K562 (cell line): Measurements from ENCODE around the gene MMP24. TPM values are rescaled to one million over a fixed set of nuclear protein-coding genes. Genes with fewer than 3 reads are reported as not detected.

Experiments
- ATAC-seq: fragments of 200-7000 bp; cut with Tn5 transposase; 3 replicates; pipeline ENCODE4 v1.9.1; 2020; ENCODE audit warnings: moderate library complexity
- BruUV-seq: library from RNA; stranded (reverse); fragments of 400-500 nt; replicated peaks from 2 replicates; lab custom pipeline; 2021; lab: Mats Ljungman, UMichigan
- CTCF ChIA-PET: fragments of 300-600 bp; formaldehyde crosslinking; extraction: SDS; loops from one replicate; lab custom pipeline; 2021; ENCODE audit warnings: low intra/inter-chr PET ratio; lab: Yijun Ruan, JAX
- POLR2A ChIA-PET: fragments of 300-600, 350-650 bp; sonication (Branson Sonifier 250); formaldehyde crosslinking; extraction: SDS; loops from one replicate; lab custom pipeline; 2021; ENCODE audit warnings: antibody characterized with exemption, inconsistent platforms; lab: Yijun Ruan, JAX
- DNase-seq, 4 experiments: peaks; one replicate each; pipeline versions ENCODE4 v3.0.0 to v3.0.0-alpha.2; 2011 to 2018; ENCODE audit warnings: low spot score in 3 of 4, mixed read lengths in 3 of 4; ENCODE audit errors: extremely low read depth in 1 of 4
- FAIRE-seq: peaks from 2 replicates; lab custom pipeline; 2011; peaks lifted over from hg19 to GRCh38; lab: Jason Lieb, UNC
- H2AFZ ChIP-seq: 2 replicates; pipeline ENCODE4 v1.6.0; 2011; ENCODE audit warnings: low read depth, low read length, control low read depth, inconsistent platforms
- H3K27ac ChIP-seq: fragments of 200-600 bp; 3 replicates; pipeline ENCODE4 v1.8.0; 2011; ENCODE audit warnings: low read depth, mild to moderate bottlenecking, control low read depth, inconsistent platforms, low read length, moderate library complexity, mixed read lengths; ENCODE audit errors: extremely low read depth
- H3K27me3 ChIP-seq, 2 experiments: fragments of 300-600 bp in 1 of 2; 2 replicates in 1 of 2; 3 replicates in 1 of 2; pipeline versions ENCODE4 v1.6.0 to v1.8.0; 2011; ENCODE audit warnings: inconsistent platforms in 2 of 2, low read length in 2 of 2, mild to moderate bottlenecking in 1 of 2, mixed read lengths in 1 of 2, moderate library complexity in 1 of 2; ENCODE audit not compliant: control insufficient read depth in 2 of 2, insufficient read depth in 2 of 2
- H3K36me3 ChIP-seq: fragments of 300-600 bp; 3 replicates; pipeline ENCODE4 v1.8.0; 2011; ENCODE audit warnings: mild to moderate bottlenecking, low read length, inconsistent platforms; ENCODE audit not compliant: control insufficient read depth, insufficient read depth
- H3K4me1 ChIP-seq, 2 experiments: fragments of 200-600 bp in 1 of 2; replicated peaks in 1 of 2; 2 replicates in 1 of 2; 3 replicates in 1 of 2; pipeline versions ENCODE4 v1.5.1 to v1.8.0; 2011; ENCODE audit warnings: inconsistent platforms in 2 of 2, low read length in 2 of 2, mild to moderate bottlenecking in 1 of 2, mixed read lengths in 1 of 2, moderate library complexity in 1 of 2; ENCODE audit not compliant: control insufficient read depth in 2 of 2, insufficient read depth in 2 of 2
- H3K4me2 ChIP-seq: 2 replicates; pipeline ENCODE4 v1.6.1; 2011; ENCODE audit warnings: low read length, control low read depth, inconsistent platforms, mixed read lengths; ENCODE audit not compliant: insufficient read depth
- H3K4me3 ChIP-seq: fragments of 200-600 bp; sonication (generic), shearing (Covaris generic); 2 replicates; pipeline ENCODE4 v1.5.1; 2016; ENCODE audit warnings: control low read depth, inconsistent platforms
- H3K79me2 ChIP-seq: fragments of 200-600 bp; 3 replicates; pipeline ENCODE4 v1.8.0; 2011; ENCODE audit warnings: low read length, inconsistent platforms; ENCODE audit not compliant: control insufficient read depth, insufficient read depth
- H3K9ac ChIP-seq, 2 experiments: 2 replicates each; pipeline versions ENCODE4 v1.6.0 to v1.6.1; 2011; ENCODE audit warnings: low read depth in 2 of 2, low read length in 2 of 2, control low read depth in 1 of 2, inconsistent platforms in 1 of 2, mild to moderate bottlenecking in 1 of 2, mixed read lengths in 1 of 2; ENCODE audit not compliant: insufficient read depth in 1 of 2
- H3K9me1 ChIP-seq: one replicate; pipeline ENCODE4 v1.6.0; 2011; ENCODE audit warnings: inconsistent platforms, mild to moderate bottlenecking, low read length, moderate library complexity; ENCODE audit not compliant: control insufficient read depth, insufficient read depth
- H3K9me3 ChIP-seq: replicated peaks from 2 replicates; pipeline ENCODE4 v1.5.1; 2011; ENCODE audit warnings: low read depth, low read length, inconsistent platforms; ENCODE audit not compliant: control insufficient read depth, insufficient read depth
- H4K20me1 ChIP-seq: replicated peaks from 2 replicates; pipeline ENCODE4 v1.6.1; 2011; ENCODE audit warnings: low read length, inconsistent platforms, mixed read lengths; ENCODE audit not compliant: control insufficient read depth, insufficient read depth
- ATF1 ChIP-seq, 2 experiments: fragments of 450-650 bp in 1 of 2; IDR thresholded peaks; 2 replicates each; pipeline ENCODE4 v1.6.1; 2016; ENCODE audit warnings: missing compliant biosample characterization in 1 of 2, missing genetic modification characterization in 1 of 2
- BRD4 ChIP-seq: fragments of 200-600 bp; sonication (generic); IDR thresholded peaks from 2 replicates; pipeline ENCODE4 v1.6.1; 2017; ENCODE audit warnings: inconsistent platforms
- GTF3C2 ChIP-seq: IDR thresholded peaks from 3 replicates; pipeline ENCODE4 v1.6.1; 2011; ENCODE audit warnings: borderline replicate concordance, mild to moderate bottlenecking, moderate library complexity; ENCODE audit not compliant: insufficient read length; ENCODE audit errors: extremely low read depth
- HIVEP1 ChIP-seq: fragments of 250-450 bp; sonication (Bioruptor Pico); IDR thresholded peaks from 2 replicates; pipeline ENCODE4 v1.4.0; 2020; ENCODE audit warnings: mild to moderate bottlenecking
- MAFG ChIP-seq: fragments of 450-650 bp; conservative IDR thresholded peaks from 2 replicates; pipeline ENCODE4 v1.6.1; 2016; ENCODE audit warnings: missing genetic modification characterization, missing compliant biosample characterization
- MAZ ChIP-seq, 2 experiments: fragments of 450-650 bp in 1 of 2; sonication (generic) in 1 of 2; formaldehyde crosslinking; IDR thresholded peaks in 1 of 2; conservative IDR thresholded peaks in 1 of 2; 2 replicates each; pipeline versions ENCODE4 v1.4.0 to v1.5.0; 2020; ENCODE audit warnings: mild to moderate bottlenecking in 1 of 2, missing genetic modification reagents in 1 of 2
- MECOM ChIP-seq: fragments of 250-450 bp; sonication (Bioruptor Pico); IDR thresholded peaks from 2 replicates; pipeline ENCODE4 v1.8.0; 2022; ENCODE audit warnings: inconsistent platforms
- NFYB ChIP-seq: IDR thresholded peaks from 2 replicates; pipeline ENCODE4 v1.6.1; 2011; ENCODE audit warnings: mild to moderate bottlenecking, moderate library complexity; ENCODE audit not compliant: insufficient read length; ENCODE audit errors: extremely low read depth
- RHOXF2B ChIP-seq: fragments of 250-450 bp; sonication (Bioruptor Pico); conservative IDR thresholded peaks from 2 replicates; pipeline ENCODE4 v1.5.1; 2021
- SPI1 ChIP-seq: IDR thresholded peaks from 2 replicates; pipeline ENCODE4 v1.6.1; 2011; ENCODE audit warnings: low read depth, low read length, control low read depth, borderline replicate concordance
- TAF7 ChIP-seq: fragments of 450-650 bp; IDR thresholded peaks from 2 replicates; pipeline ENCODE4 v1.6.1; 2016; ENCODE audit warnings: missing genetic modification characterization, missing compliant biosample characterization
- WGBS: fragments of 100-300 bp; shearing (Covaris generic); methylation state at CpG from one replicate; pipeline ENCODE4 v1.1.6; 2016; ENCODE audit warnings: low coverage, mixed read lengths; ENCODE audit not compliant: insufficient coverage; ENCODE audit errors: missing lambda C conversion rate; 5-methylcytosine and 5-hydroxymethylcytosine counted together
- in situ Hi-C: fragments of 300-500 bp; cut with MboI; formaldehyde crosslinking; loops from 4 replicates; pipeline ENCODE4 v1.15.0; 2018; ENCODE audit warnings: inconsistent platforms, mixed read lengths
- intact Hi-C: fragments of 100-400 bp; cut with micrococcal nuclease; formaldehyde crosslinking; loops from 2 replicates; pipeline ENCODE4 v1.14.2; 2022
- polyA plus RNA-seq, 8 experiments: library from polyadenylated mRNA; depleted of rRNA in 4 of 8; stranded (reverse) in 5 of 8; unstranded in 3 of 8; fragments of >200 nt; fragmentation: Nextera tagmentation in 2 of 8; fragmentation: Illumina TruSeq in 1 of 8; extraction: Ambion mirVana in 2 of 8; extraction: Trizol in 1 of 8; gene quantifications; 2 replicates each; pipeline versions ENCODE4 v1.2.1 to v1.2.3, GENCODE V29; 2011 to 2014; ENCODE audit warnings: inconsistent platforms in 1 of 8, missing spikeins in 1 of 8
- total RNA-seq, 7 experiments: library from RNA; depleted of rRNA in 6 of 7; stranded (reverse); fragments of >200 nt in 6 of 7; fragmentation: Illumina TruSeq in 2 of 7; extraction: Trizol in 2 of 7; gene quantifications; 2 replicates each; pipeline versions ENCODE4 v1.2.1 to v1.2.3, GENCODE V29; 2011 to 2021; ENCODE audit warnings: low replicate concordance in 1 of 7
- TF ChIP-seq, protein P1 (sequence below): fragments of 450-650 bp; conservative IDR thresholded peaks from 2 replicates; pipeline ENCODE4 v1.6.1; 2016; ENCODE audit warnings: missing genetic modification characterization, low read depth, mild to moderate bottlenecking, control low read depth, missing compliant biosample characterization

Gene MMP24
- total and polyA plus RNA-seq, 9 of the 15 experiments (the other 6 are each of a cell fraction or from before 2014, with no cell fraction given): 0.03 to 0.07 (median 0.03) TPM; not detected in 6

DNA sequence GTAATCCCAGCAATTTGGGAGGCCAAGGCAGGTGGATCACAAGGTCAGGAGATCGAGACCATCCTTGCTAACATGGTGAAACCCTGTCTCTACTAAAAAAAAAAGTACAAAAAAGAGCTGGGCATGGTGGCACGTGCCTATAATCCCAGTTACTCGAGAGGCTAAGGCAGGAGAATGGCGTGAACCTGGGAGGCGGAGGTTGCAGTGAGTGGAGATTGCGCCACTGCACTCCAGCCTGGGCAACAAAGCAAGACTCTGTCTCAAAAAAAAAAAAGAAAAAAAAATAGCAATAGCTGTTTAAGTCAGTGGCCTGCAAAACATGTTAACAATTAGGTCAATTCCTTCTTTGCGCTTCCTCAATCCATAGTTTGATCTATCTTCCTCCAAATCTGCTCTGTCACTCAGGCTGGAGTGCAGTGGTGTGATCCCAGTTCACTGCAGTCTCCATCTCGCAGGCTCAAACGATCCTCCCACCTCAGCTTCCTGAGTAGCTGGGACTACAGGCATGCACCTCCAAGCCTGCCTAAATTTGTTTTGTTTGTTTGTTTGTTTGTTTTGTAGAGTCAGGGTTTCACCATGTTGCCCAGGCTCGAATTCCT lies 39.7 kb upstream of the MMP24 start (continued):
- peak; percentile 60; the same call in 1 of the 2 replicates for TF ChIP-seq SPI1

DNA sequence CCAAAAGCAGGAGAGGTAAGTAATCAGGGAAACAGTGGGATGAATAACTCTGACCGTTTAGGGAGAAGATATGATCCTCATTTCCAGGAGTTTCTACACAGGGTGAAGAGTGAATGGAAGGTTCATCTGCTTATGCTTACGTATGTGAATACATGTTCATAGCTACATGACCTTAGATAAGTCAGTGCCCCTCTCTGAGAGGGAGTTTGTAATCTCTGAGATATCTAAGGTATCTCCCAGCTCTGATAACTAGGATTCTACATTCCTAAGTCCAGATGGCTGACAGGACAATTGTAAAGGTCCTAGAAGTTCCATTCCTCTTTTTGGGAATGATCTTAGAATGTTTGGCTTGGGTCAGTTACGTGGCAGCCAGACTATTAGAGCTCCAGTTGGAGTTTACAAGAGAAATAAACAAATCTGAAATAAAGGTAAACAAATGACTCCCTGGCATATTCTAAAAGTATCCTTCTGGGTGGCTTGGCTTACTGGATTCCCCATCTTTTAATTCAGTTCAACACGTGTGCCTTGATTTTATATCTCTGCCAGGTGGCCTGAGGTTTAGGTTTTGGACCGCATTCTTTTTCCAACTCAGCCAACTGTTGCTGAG lies 38.8 kb upstream of the MMP24 start:
- Histone ChIP-seq H4K20me1 (no peaks in the 10 kb centered on the region), H3K79me2 (no peaks in the 10 kb centered on the region), H3K4me3 (no peak overlapping the region), H3K36me3 (no peaks in the 10 kb centered on the region), H3K9me1 (no peaks in the 10 kb centered on the region), H2AFZ (no peak overlapping the region), H3K4me1 (peaks cover 11 to 16% of the 10 kb centered on the region in 2 experiments), H3K27me3 (no peaks in the 10 kb centered on the region), H3K4me2 (no peak overlapping the region), H3K9me3 (peaks cover 2% of the 10 kb centered on the region; the same call in 1 of the 2 replicates), H3K9ac (no peak overlapping the region), H3K27ac (no peak overlapping the region)
- ChIA-PET CTCF (no interaction called here), POLR2A (interaction anchor here (0.6 kb wide), 1 partner anchor 319 kb away, joined by 3 read pairs; no protein-coding TSS in a partner anchor)
- DNase-seq: no peak
- no peak for ATAC-seq
- intact Hi-C loops (no loop called here), in situ Hi-C loops (no loop called here)
- BruUV-seq: no TSS peak
- FAIRE-seq: no peak
- WGBS: 41% methylated on average over 5 of the region's 5 CpGs
- TF ChIP-seq NFYB (no peak), BRD4 (no peak), ATF1 (CRISPR knock-in tag; IDR thresholded peaks at IDR 0.05) (no peak), ATF1 (tag; IDR thresholded peaks at IDR 0.05) (no peak), HIVEP1 (CRISPR knock-in tag) (no peak), TAF7 (tag) (no peak), MECOM (no peak), RHOXF2B (CRISPR knock-in tag) (no peak), MAFG (no peak), MAZ (CRISPR knock-in tag; conservative IDR thresholded peaks at IDR 0.05 in 1 of 2, IDR thresholded peaks at IDR 0.05 in 1 of 2) (no peak), GTF3C2 (no peak)
- TF ChIP-seq, protein P1, sequence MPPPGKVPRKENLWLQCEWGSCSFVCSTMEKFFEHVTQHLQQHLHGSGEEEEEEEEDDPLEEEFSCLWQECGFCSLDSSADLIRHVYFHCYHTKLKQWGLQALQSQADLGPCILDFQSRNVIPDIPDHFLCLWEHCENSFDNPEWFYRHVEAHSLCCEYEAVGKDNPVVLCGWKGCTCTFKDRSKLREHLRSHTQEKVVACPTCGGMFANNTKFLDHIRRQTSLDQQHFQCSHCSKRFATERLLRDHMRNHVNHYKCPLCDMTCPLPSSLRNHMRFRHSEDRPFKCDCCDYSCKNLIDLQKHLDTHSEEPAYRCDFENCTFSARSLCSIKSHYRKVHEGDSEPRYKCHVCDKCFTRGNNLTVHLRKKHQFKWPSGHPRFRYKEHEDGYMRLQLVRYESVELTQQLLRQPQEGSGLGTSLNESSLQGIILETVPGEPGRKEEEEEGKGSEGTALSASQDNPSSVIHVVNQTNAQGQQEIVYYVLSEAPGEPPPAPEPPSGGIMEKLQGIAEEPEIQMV (tag): no peak
